Activated CD8-positive, alpha-beta memory T cell treated with anti-CD3 and anti-CD28 coated beads, Interleukin-2, amount 50 U/mL, for 24 hours (primary cell): Measurements from ENCODE around the gene ZNF488.

Experiments used
- DNase-seq: peaks from one replicate; pipeline ENCODE4 v3.0.0-alpha.2; 2020; ENCODE audit errors: extremely low read depth

ZNF488 gene

DNA sequence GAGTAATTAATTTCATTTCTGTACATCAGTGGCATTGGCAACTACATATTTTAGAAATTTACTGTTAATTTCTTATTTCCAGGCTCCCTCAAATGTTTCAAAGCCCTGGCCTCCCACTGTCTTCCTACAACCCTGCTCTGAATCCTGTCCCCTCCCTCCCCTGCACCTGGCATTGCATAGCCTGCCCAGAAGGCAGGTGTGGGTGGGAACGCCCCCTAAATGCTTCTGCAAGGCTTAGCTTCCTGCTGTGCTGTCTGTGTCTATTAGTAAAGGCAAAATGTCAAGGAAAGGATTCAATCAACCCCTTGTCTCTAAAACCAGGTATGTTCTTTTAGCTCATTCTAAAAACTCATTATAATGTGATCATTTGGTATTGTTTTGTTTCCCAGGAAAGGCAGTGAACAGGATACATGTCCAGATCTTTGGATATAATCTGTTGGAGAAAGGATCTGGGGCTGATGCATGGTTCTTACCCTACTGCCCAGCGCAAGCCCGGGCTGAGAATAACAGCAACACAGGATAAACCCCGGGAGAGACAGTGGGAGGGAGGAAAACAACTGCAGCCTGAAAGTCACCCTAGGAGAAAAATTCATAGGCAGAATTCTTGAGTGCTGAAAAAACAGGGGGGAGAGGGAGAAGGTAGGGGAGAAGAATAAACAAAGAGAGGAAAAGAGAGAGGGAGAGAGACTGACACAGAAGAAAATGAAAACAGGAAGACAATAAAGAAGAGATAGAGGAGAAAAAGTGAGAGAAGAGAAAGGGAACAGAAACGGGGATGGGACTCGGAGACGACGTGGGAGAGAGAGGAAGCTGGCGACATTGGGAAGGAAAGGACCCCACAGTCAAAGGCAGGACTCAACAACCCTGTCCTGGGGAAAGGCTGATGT lies 589 bp downstream of the ZNF488 start:
- no peak for DNase-seq

DNA sequence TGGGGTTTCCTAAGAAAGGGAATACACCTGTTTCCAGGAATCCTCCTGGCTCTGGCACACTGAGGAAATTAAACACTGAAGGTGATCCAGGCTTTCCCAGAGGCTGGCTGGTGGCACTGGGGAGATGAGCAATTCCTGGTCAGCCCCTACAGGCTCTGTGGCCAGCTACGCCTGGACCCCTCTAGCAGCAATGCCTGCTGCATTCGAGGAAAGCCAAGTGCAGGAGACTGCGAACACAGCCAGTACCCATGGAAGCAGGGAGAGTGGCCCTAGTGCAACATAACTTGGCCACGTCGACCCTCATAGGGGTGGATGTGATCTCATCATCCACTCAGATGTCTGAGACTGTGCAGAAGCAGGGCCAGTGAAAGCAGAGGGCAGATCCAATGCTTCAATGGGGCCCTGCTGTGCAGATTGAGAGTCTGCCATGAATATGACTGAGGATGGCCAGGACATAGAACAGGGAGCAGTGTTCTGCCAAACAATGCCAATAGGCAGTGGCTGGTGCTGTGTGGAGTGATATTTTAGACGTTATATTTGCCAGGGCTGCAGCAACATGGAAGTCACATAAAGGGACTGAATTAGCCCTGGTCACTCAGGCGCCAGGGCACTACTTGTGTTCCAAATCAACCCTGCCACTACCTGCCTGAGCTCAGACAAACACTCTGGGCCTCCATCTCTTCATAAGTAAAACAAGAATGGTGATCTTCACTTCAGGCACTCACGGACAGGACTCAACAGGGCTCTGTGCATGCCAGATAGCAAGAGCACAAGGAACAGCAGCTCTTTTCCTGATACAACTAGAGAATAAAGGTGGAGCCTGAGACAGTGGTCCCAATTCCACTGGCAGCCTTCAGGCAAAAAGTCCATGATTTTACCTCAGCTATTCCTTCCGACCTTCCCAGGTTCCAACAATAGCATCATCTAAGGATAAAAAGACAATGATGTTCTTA lies 2.4 kb downstream of the ZNF488 start:
- no peak for DNase-seq

DNA sequence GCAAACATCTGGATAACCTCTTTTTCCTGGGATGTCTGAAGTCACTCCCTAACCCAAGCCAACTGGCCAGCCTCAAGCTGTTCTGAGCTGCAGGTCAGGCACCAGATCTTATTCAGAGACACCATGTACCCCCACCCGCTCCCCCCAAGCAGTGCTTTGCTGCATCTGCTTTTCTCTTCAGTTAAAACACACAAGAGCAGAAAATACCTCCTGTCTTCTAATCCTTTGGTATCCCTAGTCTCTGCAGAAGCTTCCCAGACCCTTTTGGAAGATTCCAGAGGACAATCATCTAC lies 3.0 kb downstream of the ZNF488 start:
- no peak for DNase-seq

DNA sequence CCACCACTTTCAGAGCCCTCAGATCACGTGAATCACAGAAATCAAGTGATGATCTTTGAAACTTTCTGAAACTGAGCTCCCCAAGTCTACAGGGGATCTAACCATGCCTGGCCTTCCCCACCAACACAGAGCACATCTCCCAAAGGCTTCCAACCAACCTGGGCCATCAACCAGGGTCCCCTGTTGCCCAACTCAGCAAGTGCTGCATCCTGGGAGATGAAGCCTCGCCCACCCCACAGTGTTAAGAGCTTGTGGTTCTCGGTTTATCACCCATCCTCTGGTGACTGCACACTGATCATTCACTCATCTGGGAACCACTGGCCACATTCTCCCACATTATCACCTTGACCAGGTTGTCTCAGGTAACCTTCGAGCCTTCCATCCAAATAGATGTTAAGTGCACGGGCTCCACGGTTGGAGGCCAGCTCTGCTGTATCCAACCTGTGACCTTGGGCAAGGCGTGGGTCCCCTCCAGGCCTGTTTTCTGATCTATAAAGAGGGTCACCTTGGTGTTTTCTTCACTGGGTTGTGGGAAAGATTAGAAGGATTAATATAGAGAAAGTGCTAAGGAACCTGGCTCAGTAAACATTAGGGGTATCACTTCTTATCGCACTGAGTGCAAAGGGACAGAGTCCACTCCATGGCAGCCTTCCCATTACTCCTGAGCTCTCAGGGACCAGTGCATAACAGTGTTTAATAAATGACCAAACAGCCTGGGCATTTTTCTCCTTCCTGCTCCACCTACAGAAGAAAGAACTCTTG lies 3.6 kb downstream of the ZNF488 start:
- DNase-seq = no peak

DNA sequence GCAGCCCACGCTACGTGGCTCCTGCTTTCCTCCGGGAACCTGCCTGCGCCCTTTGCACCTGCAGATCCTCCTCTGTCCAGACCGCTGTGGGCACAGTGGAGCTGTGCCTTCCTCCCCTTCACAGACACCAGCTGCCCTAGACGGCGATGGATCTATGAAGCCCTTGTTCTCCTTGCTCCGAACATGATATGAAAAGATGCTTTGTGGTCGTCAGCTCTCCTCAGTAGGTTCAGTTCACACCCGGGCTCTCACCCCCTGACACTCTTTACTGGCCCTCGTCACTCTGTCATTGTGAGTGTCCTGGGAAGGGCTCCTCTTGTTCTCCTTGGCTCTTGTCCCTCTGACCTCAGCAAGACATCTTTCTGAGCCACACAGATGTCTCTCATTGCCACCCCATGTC lies 4.2 kb downstream of the ZNF488 start:
- DNase-seq = no peak

DNA sequence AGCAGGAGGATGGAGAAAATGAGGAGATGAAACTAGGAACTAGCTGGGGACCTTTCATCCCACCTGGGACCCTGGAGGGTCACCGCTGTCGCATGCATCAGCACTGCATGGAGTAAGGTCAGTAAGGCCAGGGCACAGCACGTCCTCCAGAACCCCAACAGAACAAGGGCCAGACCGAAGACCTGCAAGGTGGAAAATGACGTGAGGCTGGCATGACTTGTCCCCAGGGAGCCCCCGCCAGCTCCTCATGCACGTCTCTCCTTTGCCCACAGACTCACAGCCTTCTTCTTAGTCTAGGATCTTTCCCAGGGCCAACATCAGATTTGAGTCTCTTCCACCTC lies 4.7 kb downstream of the ZNF488 start:
- no peak for DNase-seq

DNA sequence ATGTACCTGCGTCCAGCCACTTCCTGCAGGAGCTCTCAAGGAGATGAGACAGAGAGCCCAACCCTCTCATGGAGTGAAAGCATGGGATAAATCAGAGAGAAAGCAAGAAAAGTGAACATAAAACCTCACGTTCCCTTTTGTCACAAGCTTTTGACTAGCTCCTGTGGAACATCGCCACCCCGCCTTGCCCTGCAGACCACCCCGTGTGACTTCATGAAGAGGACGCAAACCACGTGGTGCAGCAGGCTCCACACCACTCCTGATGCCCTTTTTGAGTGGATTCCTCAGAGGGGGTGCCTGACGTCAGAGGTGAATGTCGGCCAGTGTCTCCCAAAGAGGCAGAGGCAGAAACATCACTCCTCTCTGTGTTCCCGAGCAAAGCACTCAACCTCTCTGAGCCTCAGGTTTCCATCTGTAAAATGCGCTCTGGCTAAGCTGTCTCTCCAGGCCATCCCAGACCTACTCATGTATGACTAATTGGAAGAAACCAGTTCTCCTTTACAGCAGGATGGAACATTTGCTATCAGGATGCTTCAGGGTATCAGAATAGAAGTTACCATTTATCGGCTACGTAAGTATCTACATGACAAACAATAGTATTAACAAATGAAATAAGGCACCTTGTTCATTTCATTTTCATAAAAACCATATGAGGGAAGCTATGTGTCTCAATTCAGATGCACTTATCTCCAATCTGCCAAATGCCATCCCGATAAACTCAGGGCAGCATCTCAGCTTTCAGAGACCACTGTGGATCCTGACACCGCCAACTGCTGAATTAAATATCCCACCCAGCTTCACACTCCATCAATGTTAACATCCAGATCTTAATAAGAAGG lies 5.3 kb downstream of the ZNF488 start:
- DNase-seq = no peak

DNA sequence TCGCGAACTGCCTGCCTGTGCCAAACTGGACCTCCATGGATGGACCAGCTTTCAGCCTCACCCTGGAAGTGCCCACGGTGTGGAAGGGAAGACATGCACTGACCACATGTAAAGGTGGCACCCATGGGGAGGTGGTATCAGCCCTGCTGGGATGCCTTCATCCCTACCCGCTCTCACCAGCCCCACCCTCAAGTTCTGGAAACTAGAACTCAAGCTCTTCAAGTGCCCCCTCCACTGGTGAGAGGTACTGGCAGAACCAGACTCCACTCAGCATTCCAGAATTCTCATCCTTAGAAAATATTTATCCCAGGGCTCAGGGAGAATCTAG lies 5.9 kb downstream of the ZNF488 start:
- no peak for DNase-seq

DNA sequence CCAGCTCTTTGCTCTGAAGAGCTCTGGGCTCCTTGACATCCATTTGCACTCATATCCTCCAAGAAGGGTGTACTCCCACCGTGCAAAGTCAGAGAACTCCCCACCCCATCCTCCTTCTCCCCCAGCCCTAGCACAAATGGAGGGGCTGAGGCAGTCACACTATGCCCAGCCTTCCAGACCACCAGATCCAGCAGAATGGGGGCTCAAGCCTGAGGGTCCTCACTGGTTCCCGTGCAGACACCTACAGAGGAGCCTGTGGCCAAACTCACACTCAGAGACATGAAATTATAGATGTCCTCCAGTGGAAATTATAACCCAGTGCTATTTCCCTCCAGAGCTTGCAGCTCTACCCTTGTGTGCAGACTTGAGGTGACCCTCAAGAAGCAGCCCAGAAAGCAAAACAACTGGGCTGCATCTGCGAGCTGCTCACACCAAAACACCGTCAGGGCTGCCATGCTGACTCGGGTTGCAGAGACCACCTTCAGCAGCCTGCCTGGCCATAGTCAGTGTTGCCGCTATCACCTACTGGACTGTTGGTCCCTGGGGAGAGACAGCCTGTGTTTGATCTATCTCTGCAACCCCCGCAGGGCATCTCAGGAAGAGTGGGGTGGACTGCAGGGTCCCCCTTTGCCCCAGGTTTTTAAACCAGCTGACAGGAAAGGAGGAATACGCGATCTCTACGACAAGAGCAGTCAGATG lies 7.4 kb downstream of the ZNF488 start:
- DNase-seq = no peak

DNA sequence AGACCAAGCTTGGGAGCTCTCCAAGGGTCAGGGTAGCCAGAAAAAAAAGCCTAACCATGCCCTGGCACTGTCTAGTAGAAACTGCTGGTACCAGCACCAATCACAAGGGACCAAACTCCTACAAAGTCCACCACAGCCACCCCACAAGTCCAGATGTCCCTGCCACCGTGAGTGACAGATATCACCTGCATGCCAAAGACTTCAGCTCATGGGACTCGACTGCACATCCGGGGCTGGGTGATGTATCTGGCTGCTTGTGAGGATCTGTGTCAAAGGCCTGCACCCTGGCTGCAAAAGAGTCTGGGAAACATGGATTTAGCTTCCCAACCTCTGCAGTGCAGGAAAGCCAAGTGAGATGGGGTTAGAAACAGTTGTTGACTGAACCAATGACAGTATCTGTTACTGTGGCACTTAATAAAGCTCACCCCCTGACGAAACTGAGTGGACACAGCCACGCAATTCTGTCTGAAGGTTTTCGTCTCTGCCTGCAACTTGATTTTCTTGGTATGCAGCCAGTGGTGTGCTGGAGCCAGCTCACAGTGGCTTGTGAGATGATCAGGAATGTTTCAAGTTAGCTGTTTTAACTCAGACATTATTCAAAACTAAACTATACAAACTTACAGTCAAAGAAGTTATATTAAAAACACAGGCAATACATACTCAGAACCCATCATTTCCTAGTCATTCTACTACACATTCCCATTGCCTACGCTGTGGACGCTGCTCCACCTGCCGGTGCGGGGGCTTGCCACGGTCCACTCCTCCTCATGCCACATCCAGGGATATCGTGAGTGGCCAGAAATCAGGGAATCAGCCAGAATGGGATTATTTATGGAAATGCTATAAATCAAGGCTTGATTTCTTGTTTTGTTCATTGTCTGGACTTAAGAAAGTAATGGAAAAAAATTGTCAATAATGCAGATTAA lies 9.2 kb downstream of the ZNF488 start:
- no peak for DNase-seq

DNA sequence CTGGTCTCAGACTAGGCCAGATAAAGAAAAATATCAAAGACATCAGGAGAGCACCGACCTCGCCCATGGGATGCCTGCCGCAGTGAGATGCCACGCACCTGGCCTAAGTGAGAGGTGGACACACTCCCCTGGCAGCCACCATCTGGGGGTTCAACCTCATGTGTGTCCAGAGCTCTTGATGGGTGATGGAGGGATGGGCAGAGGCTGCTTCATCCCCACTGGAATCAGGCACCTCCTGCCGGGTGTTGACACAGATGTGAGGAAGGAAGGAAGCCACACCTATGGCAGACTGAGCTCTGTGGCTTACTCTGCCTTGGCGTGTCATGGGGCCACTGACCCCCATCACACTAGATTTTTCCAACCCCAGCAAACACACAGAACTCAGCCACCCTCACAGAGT lies 11.4 kb downstream of the ZNF488 start:
- no peak for DNase-seq

DNA sequence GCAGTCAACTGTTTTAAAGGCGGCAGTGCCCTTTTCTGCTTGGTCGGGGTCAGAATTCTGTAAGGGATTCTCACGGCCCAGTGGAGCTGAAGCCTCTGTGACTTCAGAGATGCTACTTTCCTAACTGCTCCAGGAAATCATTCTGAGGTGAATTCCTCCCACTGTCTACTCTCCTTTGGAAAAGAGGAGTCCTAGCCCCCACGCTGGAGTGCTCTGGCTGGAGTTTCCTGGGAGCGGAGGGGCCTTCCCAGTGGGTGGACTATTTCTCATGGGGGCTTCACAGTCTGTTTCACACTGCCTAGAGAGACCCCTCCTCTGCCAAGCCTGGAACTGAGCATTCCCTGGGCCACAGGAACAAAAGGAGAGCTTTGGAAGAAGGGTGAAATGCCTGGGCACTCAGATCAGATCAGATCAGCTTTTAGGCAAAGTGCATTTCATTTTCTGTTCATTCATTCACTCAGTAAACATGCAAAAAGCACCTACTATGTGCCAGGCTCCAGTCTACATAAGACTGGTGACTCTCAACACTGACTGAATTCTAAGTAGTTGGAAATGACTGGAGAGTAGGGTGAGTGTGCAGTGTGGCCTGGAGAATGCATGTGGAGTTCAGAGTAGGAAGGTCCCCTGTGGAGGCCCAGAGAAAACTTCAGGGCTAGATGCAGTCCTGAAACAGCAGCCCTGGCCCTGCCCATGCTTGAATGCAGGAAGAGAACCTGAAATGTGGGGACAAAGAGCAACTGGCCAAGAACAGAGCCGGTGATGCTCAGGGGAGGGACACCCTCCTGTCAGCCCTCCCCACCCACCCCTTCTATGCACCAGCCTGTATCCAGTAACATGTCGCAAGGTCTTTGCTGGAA lies 12.2 kb downstream of the ZNF488 start:
- no peak for DNase-seq

DNA sequence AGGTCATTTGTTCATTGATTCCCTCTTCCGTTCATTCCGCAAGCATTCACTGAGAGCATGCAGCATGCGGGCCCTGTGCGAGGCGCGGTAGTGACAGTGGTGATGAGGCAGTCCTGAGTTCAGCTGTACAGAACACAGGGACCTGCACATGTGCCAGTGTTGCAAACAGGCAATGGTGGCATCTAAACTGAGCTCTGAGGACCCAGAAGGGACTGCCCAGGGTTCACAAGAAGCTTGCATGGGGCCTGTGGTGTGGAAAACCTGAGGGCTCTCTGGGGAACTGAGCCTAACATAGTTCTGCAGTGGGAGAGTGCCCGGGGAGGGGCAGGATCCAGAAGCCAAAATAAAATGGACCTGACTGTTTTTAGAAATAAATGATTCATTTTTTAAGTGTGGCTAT lies 13.2 kb downstream of the ZNF488 start:
- DNase-seq = no peak

DNA sequence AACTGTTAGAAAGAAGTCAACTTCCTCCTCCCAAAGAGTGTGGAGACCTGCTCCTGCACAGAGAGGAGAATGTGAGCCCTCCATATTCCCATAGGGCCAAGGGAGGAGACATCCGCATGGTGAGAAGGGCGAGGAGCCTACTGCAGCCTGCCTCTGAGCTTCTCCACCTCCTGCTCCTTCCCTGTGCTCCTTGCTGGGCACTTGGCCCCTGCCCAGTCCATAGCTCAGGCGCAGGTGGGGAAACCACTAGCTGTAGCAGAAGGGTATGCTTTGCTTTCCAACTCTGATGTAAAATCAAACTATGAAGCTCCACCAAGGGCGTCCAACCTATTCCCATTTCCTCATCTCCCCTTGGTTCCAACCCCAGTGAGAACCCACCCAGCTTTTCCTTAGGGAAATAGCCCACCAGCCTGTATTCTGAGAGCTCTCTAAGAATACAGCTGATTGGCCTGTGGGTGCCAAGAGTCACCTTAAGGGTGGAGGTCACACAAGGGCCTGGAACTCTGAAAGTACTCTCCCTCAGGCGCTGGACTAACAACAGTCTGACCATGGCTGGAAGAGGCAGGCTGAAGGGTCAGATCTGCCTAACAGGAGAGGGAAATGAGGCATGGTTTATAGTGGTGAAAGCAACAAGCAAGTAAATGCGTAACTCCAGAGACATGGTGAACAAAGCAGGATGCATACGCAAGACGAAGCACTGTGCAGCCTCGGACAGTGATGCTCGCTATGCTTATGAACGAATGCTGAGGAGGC lies 13.9 kb downstream of the ZNF488 start:
- no peak for DNase-seq

DNA sequence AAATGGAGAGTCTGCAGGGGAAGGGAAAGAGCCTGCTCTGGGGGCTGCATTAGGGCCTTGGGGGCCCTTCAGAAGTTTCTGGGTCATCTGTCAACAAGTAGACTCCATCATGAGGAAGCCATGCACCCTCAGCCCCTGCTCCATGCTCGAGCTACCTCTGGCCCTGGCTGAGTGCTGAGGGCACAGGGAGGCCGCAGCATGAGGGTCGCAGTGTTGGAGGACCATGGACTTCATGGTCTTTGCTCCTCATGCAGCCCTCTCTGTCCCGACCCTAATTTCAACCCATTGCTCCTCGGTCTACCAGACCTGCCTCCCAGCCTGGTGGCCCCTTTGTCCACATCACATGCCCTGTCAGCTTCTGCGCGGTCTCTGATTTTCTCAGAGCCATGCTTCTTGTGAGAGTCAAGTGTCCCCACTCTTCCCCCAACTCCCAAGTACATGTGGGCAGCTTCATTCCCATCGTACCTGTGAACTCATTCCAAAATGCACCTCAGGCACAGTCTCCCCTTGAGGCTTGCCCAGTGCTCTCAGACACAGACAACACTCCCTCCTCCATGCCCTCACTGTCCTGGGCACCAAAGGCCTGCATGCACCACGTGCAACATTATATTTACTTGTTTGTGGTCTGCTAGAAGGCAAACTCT lies 14.7 kb downstream of the ZNF488 start:
- no peak for DNase-seq

DNA sequence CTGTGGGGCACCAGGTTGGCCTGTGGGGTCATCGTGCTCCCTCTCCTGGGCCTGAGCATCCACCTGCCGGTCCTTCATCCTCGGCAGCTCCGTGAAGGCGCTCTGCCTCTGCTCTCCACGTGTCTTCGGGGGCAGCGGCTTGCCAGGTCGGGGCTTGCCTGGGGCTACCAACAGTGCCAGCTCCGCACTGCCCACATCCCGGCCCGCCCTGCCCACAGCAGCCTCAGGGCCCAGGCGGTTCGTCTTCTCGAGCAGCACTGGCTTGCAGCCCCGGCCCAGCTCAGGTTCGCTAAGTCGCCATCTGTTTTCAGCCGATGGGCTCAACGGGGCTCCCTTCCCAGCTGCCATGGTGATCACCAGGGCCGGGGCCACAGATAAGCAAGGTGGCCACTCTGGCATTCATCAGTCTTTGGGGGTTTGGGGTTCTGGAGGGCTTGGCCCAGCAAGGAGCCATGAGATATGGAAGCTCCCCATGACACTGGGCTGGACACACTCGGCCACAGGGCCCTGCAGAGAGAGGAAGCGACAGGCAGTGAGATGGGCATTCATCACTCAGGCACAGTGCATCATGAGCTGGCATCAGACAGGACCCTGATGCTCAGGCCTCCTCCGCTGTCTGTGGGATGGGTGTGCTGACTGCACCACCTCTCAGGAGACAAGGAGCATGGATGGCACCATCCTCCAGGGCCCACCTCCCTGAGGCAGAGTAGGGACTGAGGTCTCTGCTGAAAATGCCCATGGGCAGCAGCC lies 15.5 kb downstream of the ZNF488 start:
- DNase-seq = no peak

DNA sequence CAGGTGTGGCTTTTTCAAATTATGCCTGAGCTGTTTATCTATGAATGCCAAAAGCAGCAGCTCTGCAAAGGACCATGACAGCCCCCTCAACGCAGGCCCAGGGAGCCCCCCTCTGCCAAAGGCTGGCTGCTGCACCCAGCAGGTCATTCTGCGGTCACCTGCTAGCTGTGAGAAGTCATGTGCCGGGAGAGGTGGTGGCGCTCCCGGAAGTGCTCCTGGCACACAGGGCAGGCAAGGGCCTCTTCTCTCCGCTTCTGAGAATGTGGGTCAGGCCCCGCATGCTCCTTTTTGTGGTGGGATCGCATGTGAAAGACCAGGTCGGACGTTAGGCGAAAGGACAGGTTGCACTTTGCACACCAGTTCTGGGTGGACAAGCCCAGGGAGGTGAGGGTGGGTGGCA lies 16.4 kb downstream of the ZNF488 start:
- DNase-seq = no peak
